Activated CD4-positive, alpha-beta T cell treated with anti-CD3 and anti-CD28 coated beads, Interleukin-2, amount 50 U/mL, for 4 hours (primary cell): Measurements from ENCODE around the gene GNLY.

Experiments
- DNase-seq, 2 experiments: peaks; one replicate each; pipeline ENCODE4 v3.0.0-alpha.2; 2020

The GNLY gene

GRCh38 chr2:85748039-85748734, 54.0 kb downstream of the GNLY start:
- no peak for DNase-seq
